B cell (primary cell): ENCODE results near the gene GPR183. TPM values are rescaled to one million over a fixed set of nuclear protein-coding genes. Genes with fewer than 3 reads are reported as not detected.

Experiments used
- ATAC-seq: fragments of 200-7000 bp; cut with Tn5 transposase; one replicate; pipeline ENCODE4 v1.10.0; 2021; ENCODE audit warnings: low read depth, mild to moderate bottlenecking, moderate number of reproducible peaks, moderate library complexity
- CTCF ChIA-PET: fragments of 350-600 bp; sonication (Branson Sonifier 250); formaldehyde crosslinking; loops from one replicate; lab custom pipeline; 2021; ENCODE audit warnings: antibody characterized with exemption, inconsistent platforms; lab: Charles Lee
- POLR2A ChIA-PET: fragments of 350-600 bp; sonication (Branson Sonifier 250); formaldehyde crosslinking; loops from one replicate; lab custom pipeline; 2021; ENCODE audit warnings: antibody characterized with exemption; lab: Charles Lee
- DNase-seq: peaks from one replicate; pipeline ENCODE4 v3.0.0; 2013
- H2AFZ ChIP-seq: 2 replicates; pipeline ENCODE4 v1.6.1; 2012; ENCODE audit warnings: mild to moderate bottlenecking, low read depth, low read length; ENCODE audit not compliant: insufficient read depth, poor library complexity, severe bottlenecking
- H3K27ac ChIP-seq, 2 donors: 1 replicate in 1 of 2; 2 replicates in 1 of 2; pipeline ENCODE4 v1.5.1; 2012 to 2013; ENCODE audit warnings: low read length in 2 of 2, mild to moderate bottlenecking in 2 of 2, moderate library complexity in 1 of 2
- H3K27me3 ChIP-seq, 4 experiments: fragments of 200-600 bp in 1 of 4; sonication (generic) in 1 of 4; replicated peaks in 1 of 4; 1 replicate in 2 of 4; 2 replicates in 2 of 4; pipeline versions ENCODE4 v1.6.1 to v1.7.0; 2013 to 2016; ENCODE audit warnings: low read length in 3 of 4, mild to moderate bottlenecking in 2 of 4, mixed read lengths in 1 of 4, moderate library complexity in 1 of 4; ENCODE audit not compliant: insufficient read depth in 4 of 4, control insufficient read depth in 3 of 4; ENCODE audit errors: control extremely low read depth in 1 of 4
- H3K36me3 ChIP-seq, 2 experiments: replicated peaks in 1 of 2; 1 replicate in 1 of 2; 2 replicates in 1 of 2; pipeline versions ENCODE4 v1.6.1 to v1.7.1; 2013; ENCODE audit warnings: low read length in 1 of 2; ENCODE audit not compliant: insufficient read depth in 2 of 2, control insufficient read depth in 1 of 2; ENCODE audit errors: control extremely low read depth in 1 of 2, extremely low read depth in 1 of 2
- H3K4me1 ChIP-seq, 2 donors: fragments of 200-600 bp in 1 of 2; sonication (generic) in 1 of 2; 1 replicate in 1 of 2; 2 replicates in 1 of 2; pipeline versions ENCODE4 v1.5.1 to v1.6.1; 2013 to 2017; ENCODE audit warnings: low read length in 2 of 2; ENCODE audit not compliant: control insufficient read depth in 2 of 2, insufficient read depth in 2 of 2
- H3K4me2 ChIP-seq: replicated peaks from 2 replicates; pipeline ENCODE3; 2012; ENCODE audit warnings: mild to moderate bottlenecking, low read depth, low read length; ENCODE audit not compliant: poor library complexity, severe bottlenecking
- H3K4me3 ChIP-seq, 5 experiments: fragments of 200-600 bp in 1 of 5; sonication (generic) in 1 of 5; 1 replicate in 3 of 5; 2 replicates in 2 of 5; pipeline versions ENCODE4 v1.5.1 to v1.7.0; 2011 to 2016; ENCODE audit warnings: low read length in 4 of 5, mild to moderate bottlenecking in 4 of 5, low read depth in 2 of 5, control low read depth in 1 of 5, moderate library complexity in 1 of 5; ENCODE audit not compliant: insufficient read depth in 1 of 5; ENCODE audit errors: control extremely low read depth in 1 of 5, extremely low read depth in 1 of 5
- H3K79me2 ChIP-seq: fragments of 200-600 bp; sonication (generic); one replicate; pipeline ENCODE4 v1.6.0; 2016; ENCODE audit warnings: low read length; ENCODE audit not compliant: control insufficient read depth, insufficient read depth
- H3K9ac ChIP-seq: fragments of 200-600 bp; sonication (generic); 2 replicates; pipeline ENCODE4 v1.6.1; 2017; ENCODE audit warnings: mild to moderate bottlenecking, low read length, moderate library complexity
- H3K9me3 ChIP-seq, 3 donors: one replicate each; pipeline versions ENCODE4 v1.6.1 to v1.7.1; 2013; ENCODE audit warnings: low read length in 2 of 3; ENCODE audit not compliant: control insufficient read depth in 2 of 3, insufficient read depth in 1 of 3; ENCODE audit errors: control extremely low read depth in 1 of 3
- H4K20me1 ChIP-seq: 2 replicates; pipeline ENCODE4 v1.6.0; 2012; ENCODE audit warnings: mild to moderate bottlenecking, low read length; ENCODE audit not compliant: insufficient read depth, control insufficient read depth, poor library complexity, severe bottlenecking
- H3K27ac Mint-ChIP-seq: one replicate; pipeline ENCODE4 v1.8.0; 2021; ENCODE audit warnings: mixed read lengths
- H3K27me3 Mint-ChIP-seq: one replicate; pipeline ENCODE4 v1.8.0; 2021; ENCODE audit warnings: mixed read lengths
- H3K4me1 Mint-ChIP-seq: one replicate; pipeline ENCODE4 v1.8.0; 2021; ENCODE audit warnings: mixed read lengths
- H3K4me3 Mint-ChIP-seq: one replicate; pipeline ENCODE4 v1.8.0; 2021; ENCODE audit warnings: mixed read lengths
- H3K9me3 Mint-ChIP-seq: one replicate; pipeline ENCODE4 v1.8.0; 2022; ENCODE audit warnings: mixed read lengths; ENCODE audit not compliant: insufficient read depth
- CTCF ChIP-seq: fragments of 200-600 bp; IDR thresholded peaks from one replicate; pipeline ENCODE4 v1.8.0; 2022; ENCODE audit warnings: antibody characterized with exemption, mild to moderate bottlenecking
- EZH2 ChIP-seq: IDR thresholded peaks from 2 replicates; pipeline ENCODE4 v1.6.1; 2012; ENCODE audit warnings: borderline replicate concordance, low read depth, mild to moderate bottlenecking, moderate library complexity, low read length; ENCODE audit not compliant: insufficient read depth, poor library complexity, severe bottlenecking
- WGBS: methylation state at CpG from one replicate; pipeline ENCODE4 v1.1.5; 2013; ENCODE audit warnings: missing lambda C conversion rate; ENCODE audit not compliant: insufficient coverage; 5-methylcytosine and 5-hydroxymethylcytosine counted together
- intact Hi-C: fragments of 100-400 bp; cut with micrococcal nuclease; formaldehyde crosslinking; loops from one replicate; pipeline ENCODE4 v1.10.0; 2022
- polyA plus RNA-seq: library from polyadenylated mRNA; depleted of rRNA; stranded (reverse); fragments of >200 nt; gene quantifications from 2 replicates; pipeline ENCODE4 v1.2.3, GENCODE V29; 2012
- total RNA-seq, 2 donors: library from RNA; stranded (reverse); fragments of 120-200 nt in 1 of 2; gene quantifications; 1 replicate in 1 of 2; 2 replicates in 1 of 2; pipeline versions ENCODE4 v1.2.3 to v1.2.4, GENCODE V29; 2013 to 2022

GPR183 gene
- total and polyA plus RNA-seq, 2 donors (not counting 1 experiment from before 2014, with no cell fraction given), result 150 to 256 TPM

- Mint-ChIP-seq H3K27ac (peak overlapping the region; percentile 91), H3K4me1 (peaks cover 85% of the 10 kb centered on the region), H3K9me3 (no peaks in the 10 kb centered on the region), H3K27me3 (no peaks in the 10 kb centered on the region), H3K4me3 (peak overlapping the region; percentile 98)
- Histone ChIP-seq H3K79me2 (peaks cover 89% of the 10 kb centered on the region), H3K4me3 (peak overlapping the region in 1 of 5 experiments; percentile 84), H3K9me3 (peaks cover 0 to 2% (median 0%) of the 10 kb centered on the region in 3 donors), H4K20me1 (no peaks in the 10 kb centered on the region), H3K9ac (peak overlapping the region; percentile 41), H2AFZ (no peak overlapping the region), H3K27me3 (no peaks in the 10 kb centered on the region), H3K36me3 (peaks cover 0 to 16% of the 10 kb centered on the region in 2 experiments), H3K27ac (peak overlapping the region; percentile 86 to 90), H3K4me2 (peak overlapping the region; percentile 84), H3K4me1 (peaks cover 70 to 73% of the 10 kb centered on the region in 2 donors)
- TF ChIP-seq EZH2 (no peak), CTCF (no peak)
- ChIA-PET POLR2A (interaction anchor here (1.2 to 1.5 kb wide), 2 partner anchors 60 to 83 kb away, joined by 4 read pairs; partner anchors contain the start of gene UBAC2), CTCF (interaction anchor here (0.9 to 2.8 kb wide), 10 partner anchors 10 to 176 kb away, joined by 3 to 42 read pairs (median 5); partner anchors contain the start of gene UBAC2)
- DNase-seq (no peak), ATAC-seq (no peak)
- WGBS, result 100% methylated on average over 2 of the region's 5 CpGs
- intact Hi-C loops, result loop anchor here (10.0 kb wide), 1 partner anchor 1255 kb away; no protein-coding TSS in a partner anchor
Measured at GRCh38 chr13:99260216-99260615, 47.0 kb downstream of the GPR183 start.

- peaks cover 0 to 28% of the 10 kb centered on the region in 2 experiments for H3K36me3 ChIP-seq
- H2AFZ ChIP-seq, result no peak overlapping the region
- ChIA-PET CTCF (interaction anchor here (0.8 to 9.6 kb wide), 12 partner anchors 9 to 177 kb away, joined by 3 to 109 read pairs (median 12); partner anchors contain the start of gene UBAC2), POLR2A (interaction anchor here (1.2 to 2.1 kb wide), 4 partner anchors 31 to 116 kb away, joined by 4 to 15 read pairs (median 5); partner anchors contain the start of gene UBAC2)
- TF ChIP-seq EZH2 (no peak), CTCF (no peak)
- WGBS, result no CpG with 5 or more reads among the region's 3 CpGs
- H3K9me3 ChIP-seq, result peaks cover 0 to 2% (median 0%) of the 10 kb centered on the region in 3 donors
- intact Hi-C loops, result loop anchor here (1.0 to 10.0 kb wide), 6 partner anchors 23 to 346 kb away; partner anchors contain the start of genes CLYBL and UBAC2
- Mint-ChIP-seq H3K9me3 (no peaks in the 10 kb centered on the region), H3K4me1 (peaks cover 83% of the 10 kb centered on the region), H3K27me3 (no peaks in the 10 kb centered on the region), H3K27ac (peak overlapping the region; percentile 96), H3K4me3 (peak overlapping the region; percentile 98)
- H4K20me1 ChIP-seq, result no peaks in the 10 kb centered on the region
- H3K4me1 ChIP-seq, result peaks cover 63 to 70% of the 10 kb centered on the region in 2 donors
- DNase-seq (peak; percentile 85), ATAC-seq (peak; percentile 50)
- peak overlapping the region; percentile 84 for H3K4me2 ChIP-seq
- no peaks in the 10 kb centered on the region for H3K27me3 ChIP-seq
- peaks cover 89% of the 10 kb centered on the region for H3K79me2 ChIP-seq
- H3K27ac ChIP-seq, result peak overlapping the region; percentile 86 to 90
- peak overlapping the region; percentile 84 for H3K9ac ChIP-seq
- H3K4me3 ChIP-seq, result peak overlapping the region; percentile 60 to 98 (median 79)
Measured at GRCh38 chr13:99258946-99259345, 48.3 kb downstream of the GPR183 start.
